MM.1S (cell line): ENCODE measurements around the gene PBX3.

Source experiments
- DNase-seq: peaks from one replicate; pipeline ENCODE4 v3.0.0-alpha.2; 2015
- H2AFZ ChIP-seq: fragments of 300-600 bp; sonication (generic); 2 replicates; pipeline ENCODE4 v1.6.0; 2016; ENCODE audit warnings: antibody characterized with exemption, low read length
- H3F3A ChIP-seq: fragments of 300-600 bp; sonication (generic); 2 replicates; pipeline ENCODE4 v1.6.1; 2016; ENCODE audit warnings: mild to moderate bottlenecking, antibody characterized with exemption, low read length, moderate library complexity, mixed read lengths; ENCODE audit not compliant: insufficient read depth
- H3K27ac ChIP-seq: fragments of 300-600 bp; sonication (generic); 2 replicates; pipeline ENCODE4 v1.5.1; 2016; ENCODE audit warnings: mild to moderate bottlenecking, low read length
- H3K27me3 ChIP-seq: fragments of 300-600 bp; sonication (generic); replicated peaks from 2 replicates; pipeline ENCODE4 v1.6.0; 2016; ENCODE audit warnings: low read length; ENCODE audit not compliant: insufficient read depth
- H3K36me3 ChIP-seq: fragments of 300-600 bp; sonication (generic); replicated peaks from 2 replicates; pipeline ENCODE4 v1.6.1; 2016; ENCODE audit warnings: mild to moderate bottlenecking, low read length, mixed read lengths; ENCODE audit not compliant: insufficient read depth
- H3K4me1 ChIP-seq: fragments of 300-600 bp; sonication (generic); 2 replicates; pipeline ENCODE4 v1.6.1; 2016; ENCODE audit warnings: low read length, mixed read lengths
- H3K4me2 ChIP-seq: fragments of 300-600 bp; sonication (generic); 2 replicates; pipeline ENCODE4 v1.6.0; 2016; ENCODE audit warnings: low read depth, low read length
- H3K4me3 ChIP-seq: fragments of 300-600 bp; sonication (generic); 2 replicates; pipeline ENCODE4 v1.5.1; 2016; ENCODE audit warnings: low read length, mixed read lengths
- H3K79me2 ChIP-seq: fragments of 300-600 bp; sonication (generic); 2 replicates; pipeline ENCODE4 v1.6.1; 2016; ENCODE audit warnings: mixed run types, low read length, mixed read lengths
- H3K9ac ChIP-seq: fragments of 300-600 bp; sonication (generic); 2 replicates; pipeline ENCODE4 v1.6.1; 2016; ENCODE audit warnings: low read length, mixed read lengths
- H3K9me2 ChIP-seq: fragments of 300-600 bp; sonication (generic); replicated peaks from 2 replicates; pipeline ENCODE4 v1.6.1; 2016; ENCODE audit warnings: mild to moderate bottlenecking, low read length, mixed read lengths; ENCODE audit not compliant: insufficient read depth
- H3K9me3 ChIP-seq: fragments of 300-600 bp; sonication (generic); replicated peaks from 2 replicates; pipeline ENCODE4 v1.6.1; 2016; ENCODE audit warnings: mild to moderate bottlenecking, low read length, mixed read lengths; ENCODE audit not compliant: insufficient read depth
- H4K20me1 ChIP-seq: fragments of 300-600 bp; sonication (generic); 2 replicates; pipeline ENCODE4 v1.6.1; 2016; ENCODE audit warnings: mild to moderate bottlenecking, low read length, moderate library complexity, mixed read lengths; ENCODE audit not compliant: insufficient read depth
- EZH2 ChIP-seq: fragments of 300-600 bp; sonication (generic); optimal IDR thresholded peaks from 2 replicates; pipeline ENCODE3; 2017; ENCODE audit warnings: low read depth, mild to moderate bottlenecking, antibody characterized with exemption, low read length, mixed read lengths
- EZH2phosphoT487 ChIP-seq: fragments of 300-600 bp; sonication (generic); IDR thresholded peaks from 2 replicates; pipeline ENCODE4 v1.6.1; 2018; ENCODE audit warnings: antibody characterized with exemption, low read length
- TF ChIP-seq, protein P1 (sequence below): fragments of 300-600 bp; sonication (generic); IDR thresholded peaks from 2 replicates; pipeline ENCODE4 v1.5.1; 2016; ENCODE audit warnings: antibody characterized with exemption, low read length, mixed read lengths

The PBX3 gene

DNA sequence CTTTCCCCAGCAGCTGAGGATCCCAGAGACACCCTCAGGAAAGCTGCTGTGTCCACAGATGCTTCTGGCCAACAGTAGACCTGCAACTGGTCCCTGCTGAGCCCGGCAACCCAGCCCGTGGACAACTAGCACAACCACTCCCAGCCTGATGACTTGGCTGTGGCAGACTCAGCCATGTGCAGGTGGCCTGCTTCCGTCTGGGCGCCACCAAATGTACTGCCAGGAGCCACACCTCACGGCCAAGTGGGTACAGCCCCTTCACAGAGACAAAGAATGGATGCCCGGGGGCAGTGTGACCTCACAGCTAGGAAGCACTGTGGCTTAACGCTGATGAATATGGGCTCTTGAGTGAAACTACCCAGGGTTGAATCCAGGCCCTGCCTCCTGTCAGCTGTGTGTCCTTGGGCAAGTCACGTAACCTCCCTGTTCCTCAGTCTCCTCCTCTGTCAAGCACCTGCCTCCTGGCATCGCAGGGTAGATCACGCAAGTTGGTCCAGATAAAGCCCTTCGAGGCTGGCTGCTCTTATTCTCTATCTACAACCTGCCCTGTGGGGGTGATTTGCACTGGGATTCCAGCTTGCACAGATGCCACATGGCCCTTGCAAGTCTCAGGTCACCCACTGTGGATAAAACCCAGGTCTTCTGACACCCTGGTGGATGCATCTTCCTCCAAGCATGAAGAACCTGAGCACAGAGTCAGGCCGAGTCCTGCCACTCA lies 225.0 kb downstream of the PBX3 start:
- Histone ChIP-seq H3K79me2 (no peaks in the 10 kb centered on the region), H3K4me3 (no peak overlapping the region), H3K9me3 (no peaks in the 10 kb centered on the region), H4K20me1 (no peaks in the 10 kb centered on the region), H3K27me3 (no peaks in the 10 kb centered on the region), H2AFZ (no peak overlapping the region), H3K27ac (no peak overlapping the region), H3F3A (no peaks in the 10 kb centered on the region), H3K9ac (no peak overlapping the region), H3K36me3 (no peaks in the 10 kb centered on the region), H3K9me2 (no peaks in the 10 kb centered on the region), H3K4me2 (no peak overlapping the region), H3K4me1 (no peaks in the 10 kb centered on the region)
- TF ChIP-seq, protein P1, sequence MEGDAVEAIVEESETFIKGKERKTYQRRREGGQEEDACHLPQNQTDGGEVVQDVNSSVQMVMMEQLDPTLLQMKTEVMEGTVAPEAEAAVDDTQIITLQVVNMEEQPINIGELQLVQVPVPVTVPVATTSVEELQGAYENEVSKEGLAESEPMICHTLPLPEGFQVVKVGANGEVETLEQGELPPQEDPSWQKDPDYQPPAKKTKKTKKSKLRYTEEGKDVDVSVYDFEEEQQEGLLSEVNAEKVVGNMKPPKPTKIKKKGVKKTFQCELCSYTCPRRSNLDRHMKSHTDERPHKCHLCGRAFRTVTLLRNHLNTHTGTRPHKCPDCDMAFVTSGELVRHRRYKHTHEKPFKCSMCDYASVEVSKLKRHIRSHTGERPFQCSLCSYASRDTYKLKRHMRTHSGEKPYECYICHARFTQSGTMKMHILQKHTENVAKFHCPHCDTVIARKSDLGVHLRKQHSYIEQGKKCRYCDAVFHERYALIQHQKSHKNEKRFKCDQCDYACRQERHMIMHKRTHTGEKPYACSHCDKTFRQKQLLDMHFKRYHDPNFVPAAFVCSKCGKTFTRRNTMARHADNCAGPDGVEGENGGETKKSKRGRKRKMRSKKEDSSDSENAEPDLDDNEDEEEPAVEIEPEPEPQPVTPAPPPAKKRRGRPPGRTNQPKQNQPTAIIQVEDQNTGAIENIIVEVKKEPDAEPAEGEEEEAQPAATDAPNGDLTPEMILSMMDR: no peak
- TF ChIP-seq EZH2phosphoT487 (no peak), EZH2 (no peak)
- DNase-seq: no peak

DNA sequence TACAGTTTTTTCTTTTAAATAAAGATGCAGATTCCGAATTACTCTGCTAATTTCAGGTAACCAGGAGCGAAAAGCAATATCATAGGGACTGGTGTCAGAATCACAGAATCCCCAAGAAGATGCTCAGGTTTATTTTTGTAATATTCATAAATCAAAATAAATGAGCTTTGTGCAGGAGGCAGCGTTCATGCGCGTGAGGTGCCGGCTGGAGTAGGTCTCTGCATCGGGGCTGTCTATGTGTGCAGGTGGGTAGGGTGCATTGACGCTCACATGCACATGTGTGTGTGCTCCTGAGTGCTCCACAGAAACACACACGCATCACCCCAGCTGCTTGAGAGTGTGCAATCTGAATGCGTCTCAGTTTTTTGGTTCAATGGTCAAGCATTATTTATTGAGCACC lies 226.4 kb downstream of the PBX3 start:
- H3K9ac ChIP-seq: no peak overlapping the region
- no peak overlapping the region for H3K4me2 ChIP-seq
- no peaks in the 10 kb centered on the region for H3K79me2 ChIP-seq
- TF ChIP-seq EZH2 (no peak), EZH2phosphoT487 (no peak)
- TF ChIP-seq, protein P1: no peak
- no peak overlapping the region for H3K4me3 ChIP-seq
- no peak for DNase-seq
- H2AFZ ChIP-seq: no peak overlapping the region
- no peaks in the 10 kb centered on the region for H3K9me3 ChIP-seq
- no peaks in the 10 kb centered on the region for H3K36me3 ChIP-seq
- no peak overlapping the region for H3K27ac ChIP-seq
- no peaks in the 10 kb centered on the region for H3K9me2 ChIP-seq
- H3K27me3 ChIP-seq: no peaks in the 10 kb centered on the region
- H4K20me1 ChIP-seq: no peaks in the 10 kb centered on the region
- H3F3A ChIP-seq: no peaks in the 10 kb centered on the region
- H3K4me1 ChIP-seq: no peaks in the 10 kb centered on the region

GRCh38 chr9:125974705-125975104 lies 227.5 kb downstream of the PBX3 start:
- Histone ChIP-seq H3F3A (no peaks in the 10 kb centered on the region), H3K4me1 (no peaks in the 10 kb centered on the region), H3K27ac (no peak overlapping the region), H3K4me2 (no peak overlapping the region), H4K20me1 (no peaks in the 10 kb centered on the region), H3K36me3 (no peaks in the 10 kb centered on the region), H3K9me3 (no peaks in the 10 kb centered on the region), H3K9ac (no peak overlapping the region), H2AFZ (no peak overlapping the region), H3K27me3 (no peaks in the 10 kb centered on the region), H3K9me2 (no peaks in the 10 kb centered on the region), H3K4me3 (no peak overlapping the region), H3K79me2 (no peaks in the 10 kb centered on the region)
- DNase-seq: no peak
- TF ChIP-seq EZH2 (no peak), EZH2phosphoT487 (no peak)
- TF ChIP-seq, protein P1: no peak
